Naive thymus-derived CD4-positive, alpha-beta T cell (primary cell): ENCODE results near the gene FRMD4A. TPM values are rescaled to one million over a fixed set of nuclear protein-coding genes. Genes with fewer than 3 reads are reported as not detected.

Experiments
- ATAC-seq: fragments of 150-1000 bp; cut with Tn5 transposase; 2 replicates; pipeline ENCODE4 v1.10.0; 2021; ENCODE audit warnings: mild to moderate bottlenecking, moderate library complexity
- CTCF ChIA-PET: fragments of 350-600 bp; sonication (Branson Sonifier 250); formaldehyde crosslinking; loops from one replicate; lab custom pipeline; 2021; ENCODE audit warnings: antibody characterized with exemption; lab: Charles Lee
- POLR2A ChIA-PET: fragments of 350-600 bp; sonication (Branson Sonifier 250); formaldehyde crosslinking; loops from one replicate; lab custom pipeline; 2021; ENCODE audit warnings: antibody characterized with exemption, inconsistent platforms; lab: Charles Lee
- DNase-seq, 9 donors: peaks; one replicate each; pipeline versions ENCODE4 v3.0.0 to v3.0.0-alpha.2; 2020 to 2022; ENCODE audit warnings: mixed read lengths in 1 of 9
- H3K27ac ChIP-seq: one replicate; pipeline ENCODE4 v1.7.0; 2013; ENCODE audit warnings: mild to moderate bottlenecking, low read depth, low read length, moderate library complexity
- H3K27me3 ChIP-seq, 2 donors: one replicate each; pipeline ENCODE4 v1.7.0; 2013; ENCODE audit warnings: low read length in 2 of 2, mild to moderate bottlenecking in 2 of 2, moderate library complexity in 2 of 2; ENCODE audit not compliant: control insufficient read depth in 2 of 2, insufficient read depth in 2 of 2
- H3K36me3 ChIP-seq, 3 experiments: 1 replicate in 2 of 3; 2 replicates in 1 of 3; pipeline ENCODE4 v1.7.0; 2013; ENCODE audit warnings: low read length in 3 of 3, mild to moderate bottlenecking in 3 of 3, moderate library complexity in 1 of 3; ENCODE audit not compliant: insufficient read depth in 3 of 3, control insufficient read depth in 2 of 3
- H3K4me1 ChIP-seq, 2 donors: one replicate each; pipeline ENCODE4 v1.7.0; 2013; ENCODE audit warnings: low read length in 2 of 2, mild to moderate bottlenecking in 2 of 2, moderate library complexity in 1 of 2; ENCODE audit not compliant: control insufficient read depth in 2 of 2, insufficient read depth in 2 of 2
- H3K4me3 ChIP-seq: 2 replicates; pipeline ENCODE4 v1.7.0; 2013; ENCODE audit warnings: mild to moderate bottlenecking, low read length
- H3K9me3 ChIP-seq, 3 experiments: 1 replicate in 2 of 3; 2 replicates in 1 of 3; pipeline ENCODE4 v1.7.0; 2013; ENCODE audit warnings: low read length in 3 of 3; ENCODE audit not compliant: control insufficient read depth in 2 of 3
- H3K27ac Mint-ChIP-seq, 9 donors: one replicate each; pipeline ENCODE4 v1.8.0; 2020 to 2022; ENCODE audit warnings: mixed read lengths in 9 of 9, mild to moderate bottlenecking in 8 of 9, moderate library complexity in 5 of 9, inconsistent platforms in 2 of 9
- H3K27me3 Mint-ChIP-seq, 5 donors: one replicate each; pipeline ENCODE4 v1.8.0; 2021 to 2022; ENCODE audit warnings: mixed read lengths in 5 of 5, mild to moderate bottlenecking in 1 of 5
- H3K36me3 Mint-ChIP-seq, 5 donors: one replicate each; pipeline ENCODE4 v1.8.0; 2020 to 2022; ENCODE audit warnings: mixed read lengths in 5 of 5, mild to moderate bottlenecking in 3 of 5, inconsistent platforms in 1 of 5
- H3K4me1 Mint-ChIP-seq, 7 donors: one replicate each; pipeline ENCODE4 v1.8.0; 2020 to 2022; ENCODE audit warnings: mixed read lengths in 7 of 7, mild to moderate bottlenecking in 3 of 7, inconsistent platforms in 1 of 7
- H3K4me3 Mint-ChIP-seq, 10 donors: one replicate each; pipeline ENCODE4 v1.8.0; 2020 to 2022; ENCODE audit warnings: mild to moderate bottlenecking in 10 of 10, mixed read lengths in 10 of 10, moderate library complexity in 6 of 10, inconsistent platforms in 2 of 10
- H3K9me3 Mint-ChIP-seq, 11 donors: one replicate each; pipeline ENCODE4 v1.8.0; 2020 to 2022; ENCODE audit warnings: mixed read lengths in 11 of 11, mild to moderate bottlenecking in 4 of 11, inconsistent platforms in 1 of 11, moderate library complexity in 1 of 11
- intact Hi-C, 2 donors: fragments of 100-400 bp; cut with micrococcal nuclease; formaldehyde crosslinking; loops; one replicate each; pipeline ENCODE4 v1.15.1; 2023
- polyA plus RNA-seq, 2 donors: library from polyadenylated mRNA; unstranded; fragments of 300-500 nt; fragmentation: Illumina TruSeq; gene quantifications; one replicate each; pipeline ENCODE4 v1.2.3, GENCODE V29; 2021
- total RNA-seq, 6 experiments: library from RNA in 5 of 6; stranded (reverse) in 5 of 6; gene quantifications; 1 replicate in 5 of 6; 2 replicates in 1 of 6; pipeline ENCODE4 v1.2.3 and lab custom pipeline; 2021 to 2026

FRMD4A gene
- total and polyA plus RNA-seq, 7 experiments from 2014 or later = 0.10 to 3.1 (median 0.62) TPM

DNA sequence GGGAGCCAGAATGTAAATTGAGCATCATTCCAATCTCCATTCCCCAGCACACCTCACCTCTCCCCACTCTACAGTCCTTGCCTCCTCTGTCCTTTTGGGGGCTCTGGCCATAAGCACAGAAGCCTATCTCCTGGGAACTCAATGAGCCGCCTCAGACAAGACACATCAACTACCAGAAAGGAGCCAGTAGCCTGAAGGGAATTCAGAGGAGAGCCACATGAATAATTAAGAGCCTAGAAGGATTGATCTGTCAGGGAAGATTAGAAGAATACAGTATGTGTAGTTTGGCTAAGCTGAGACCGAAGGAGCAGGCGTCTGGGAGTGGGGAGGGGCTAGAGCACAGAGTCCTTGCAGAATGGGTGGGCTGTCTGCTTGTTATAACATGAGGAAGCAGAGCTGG lies 31.2 kb downstream of the FRMD4A start:
- ChIA-PET CTCF (no interaction called here), POLR2A (no interaction called here)
- H3K27me3 Mint-ChIP-seq = peaks cover 0 to 13% (median 10%) of the 10 kb centered on the region in 5 donors
- Histone ChIP-seq H3K4me1 (no peaks in the 10 kb centered on the region), H3K4me3 (no peak overlapping the region), H3K36me3 (no peaks in the 10 kb centered on the region), H3K9me3 (no peaks in the 10 kb centered on the region), H3K27ac (no peak overlapping the region), H3K27me3 (peaks cover 0 to 6% of the 10 kb centered on the region in 2 donors)
- peaks cover 0 to 2% (median 0%) of the 10 kb centered on the region in 11 donors for H3K9me3 Mint-ChIP-seq
- H3K4me1 Mint-ChIP-seq = no peaks in the 10 kb centered on the region
- H3K27ac Mint-ChIP-seq = no peak overlapping the region
- ATAC-seq (no peak), DNase-seq (no peak)
- intact Hi-C loops = no loop called here
- H3K36me3 Mint-ChIP-seq = no peaks in the 10 kb centered on the region
- H3K4me3 Mint-ChIP-seq = no peak overlapping the region

- H3K27me3 ChIP-seq = peaks cover 0 to 6% of the 10 kb centered on the region in 2 donors
- no peaks in the 10 kb centered on the region for H3K36me3 ChIP-seq
- Mint-ChIP-seq H3K9me3 (peaks cover 3 to 23% (median 17%) of the 10 kb centered on the region in 11 donors), H3K36me3 (peaks cover 0 to 7% (median 0%) of the 10 kb centered on the region in 5 donors), H3K27me3 (peaks cover 0 to 10% (median 8%) of the 10 kb centered on the region in 5 donors), H3K27ac (no peak overlapping the region), H3K4me1 (no peaks in the 10 kb centered on the region), H3K4me3 (no peak overlapping the region)
- POLR2A ChIA-PET = no interaction called here
- H3K4me3 ChIP-seq = no peak overlapping the region
- intact Hi-C loops = no loop called here
- ATAC-seq (no peak), DNase-seq (no peak)
- peaks cover 0 to 2% (median 0%) of the 10 kb centered on the region in 3 experiments for H3K9me3 ChIP-seq
- CTCF ChIA-PET = no interaction called here
- H3K4me1 ChIP-seq = no peaks in the 10 kb centered on the region
- H3K27ac ChIP-seq = no peak overlapping the region
These were observed 34.5 kb downstream of the FRMD4A start for GRCh38 chr10:14296065-14296709.

DNA sequence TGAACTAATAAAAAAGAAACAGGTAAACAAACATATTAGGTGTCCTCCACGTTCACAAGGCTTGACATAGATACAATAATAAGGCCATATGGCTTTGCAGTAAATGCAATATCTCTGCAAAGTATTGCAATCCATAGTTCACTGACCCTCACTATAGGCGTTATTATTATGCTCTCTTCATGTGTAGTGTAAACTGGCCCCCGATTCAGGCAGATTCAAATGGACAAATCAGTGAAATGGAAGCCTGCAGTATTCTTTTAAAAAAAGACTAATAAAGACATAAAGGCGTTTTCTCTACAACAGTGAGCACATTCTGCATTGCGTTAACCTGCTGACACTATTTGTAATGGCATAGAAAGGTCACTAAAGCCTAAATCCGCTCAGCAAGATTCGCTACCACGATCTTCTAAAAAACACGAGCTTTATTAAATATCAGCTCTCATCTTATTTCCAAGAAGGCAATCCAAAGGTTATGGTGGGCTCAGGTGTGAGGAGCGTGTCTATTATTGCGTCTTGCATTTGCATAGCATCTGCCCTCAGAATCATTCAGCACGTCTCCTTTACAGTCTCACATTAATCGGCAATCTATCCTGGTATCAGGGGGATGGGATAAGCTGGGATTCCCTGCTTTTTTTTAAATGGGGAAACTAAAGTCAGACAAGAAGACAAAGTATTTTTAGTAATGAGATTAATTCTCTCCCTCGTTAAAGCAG lies 36.2 kb downstream of the FRMD4A start:
- ATAC-seq (no peak), DNase-seq (no peak)
- Histone ChIP-seq H3K27ac (no peak overlapping the region), H3K9me3 (peaks cover 0 to 3% (median 0%) of the 10 kb centered on the region in 3 experiments), H3K36me3 (no peaks in the 10 kb centered on the region), H3K4me3 (no peak overlapping the region), H3K27me3 (no peaks in the 10 kb centered on the region), H3K4me1 (no peaks in the 10 kb centered on the region)
- no peak overlapping the region for H3K4me3 Mint-ChIP-seq
- H3K36me3 Mint-ChIP-seq = peaks cover 0 to 10% (median 0%) of the 10 kb centered on the region in 5 donors
- H3K27ac Mint-ChIP-seq = no peak overlapping the region
- H3K9me3 Mint-ChIP-seq = peaks cover 5 to 37% (median 28%) of the 10 kb centered on the region in 11 donors
- H3K27me3 Mint-ChIP-seq = peaks cover 0 to 23% (median 12%) of the 10 kb centered on the region in 5 donors
- intact Hi-C loops = no loop called here
- CTCF ChIA-PET = no interaction called here
- H3K4me1 Mint-ChIP-seq = no peaks in the 10 kb centered on the region
- POLR2A ChIA-PET = no interaction called here

DNA sequence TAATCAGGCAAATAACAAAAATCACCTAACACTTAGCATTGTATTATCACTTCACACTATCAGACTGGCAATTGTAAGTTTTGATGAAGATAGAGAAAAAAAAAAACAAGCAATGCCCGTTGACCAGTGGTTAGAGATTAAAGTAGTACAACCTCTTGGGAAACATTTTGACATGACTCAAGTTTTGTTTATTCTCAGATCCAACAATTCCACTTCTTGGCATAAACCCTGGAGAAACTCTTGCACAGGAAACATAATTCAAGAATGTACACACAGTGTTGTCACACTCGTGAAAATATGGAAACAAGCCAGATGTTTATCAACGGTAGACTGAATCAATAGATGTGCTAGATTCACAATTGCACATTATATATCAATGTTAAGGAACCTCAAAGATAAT lies 37.2 kb downstream of the FRMD4A start:
- ChIA-PET CTCF (no interaction called here), POLR2A (no interaction called here)
- H3K4me1 ChIP-seq = no peaks in the 10 kb centered on the region
- DNase-seq (no peak), ATAC-seq (no peak)
- no peak overlapping the region for H3K27ac Mint-ChIP-seq
- H3K36me3 Mint-ChIP-seq = peaks cover 0 to 10% (median 0%) of the 10 kb centered on the region in 5 donors
- H3K9me3 Mint-ChIP-seq = peaks cover 5 to 37% (median 28%) of the 10 kb centered on the region in 11 donors
- H3K27ac ChIP-seq = no peak overlapping the region
- H3K4me1 Mint-ChIP-seq = no peaks in the 10 kb centered on the region
- no peaks in the 10 kb centered on the region for H3K27me3 ChIP-seq
- intact Hi-C loops = no loop called here
- H3K4me3 Mint-ChIP-seq = no peak overlapping the region
- H3K4me3 ChIP-seq = no peak overlapping the region
- H3K27me3 Mint-ChIP-seq = peaks cover 0 to 23% (median 15%) of the 10 kb centered on the region in 5 donors
- peaks cover 0 to 3% (median 0%) of the 10 kb centered on the region in 3 experiments for H3K9me3 ChIP-seq
- H3K36me3 ChIP-seq = no peaks in the 10 kb centered on the region

DNA sequence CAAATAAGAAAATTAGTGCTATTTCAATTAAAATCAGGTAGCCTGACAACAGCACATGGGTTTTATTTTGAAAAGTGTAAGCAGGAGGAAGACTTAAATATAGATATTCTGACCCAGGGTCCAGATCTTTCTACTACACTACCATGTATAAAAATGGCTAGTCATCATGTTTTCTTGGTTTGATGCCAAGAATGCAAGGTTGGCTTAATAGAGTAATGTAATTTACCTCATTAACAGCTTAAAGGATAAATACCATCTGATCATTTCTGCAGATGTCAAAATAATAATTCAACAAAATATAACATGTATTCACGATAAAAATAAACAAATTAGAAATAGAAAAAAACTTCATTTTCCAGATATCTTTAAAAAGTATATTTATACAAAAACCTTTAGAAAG lies 39.4 kb downstream of the FRMD4A start:
- H3K4me3 Mint-ChIP-seq = no peak overlapping the region
- no peak overlapping the region for H3K4me3 ChIP-seq
- POLR2A ChIA-PET = no interaction called here

DNA sequence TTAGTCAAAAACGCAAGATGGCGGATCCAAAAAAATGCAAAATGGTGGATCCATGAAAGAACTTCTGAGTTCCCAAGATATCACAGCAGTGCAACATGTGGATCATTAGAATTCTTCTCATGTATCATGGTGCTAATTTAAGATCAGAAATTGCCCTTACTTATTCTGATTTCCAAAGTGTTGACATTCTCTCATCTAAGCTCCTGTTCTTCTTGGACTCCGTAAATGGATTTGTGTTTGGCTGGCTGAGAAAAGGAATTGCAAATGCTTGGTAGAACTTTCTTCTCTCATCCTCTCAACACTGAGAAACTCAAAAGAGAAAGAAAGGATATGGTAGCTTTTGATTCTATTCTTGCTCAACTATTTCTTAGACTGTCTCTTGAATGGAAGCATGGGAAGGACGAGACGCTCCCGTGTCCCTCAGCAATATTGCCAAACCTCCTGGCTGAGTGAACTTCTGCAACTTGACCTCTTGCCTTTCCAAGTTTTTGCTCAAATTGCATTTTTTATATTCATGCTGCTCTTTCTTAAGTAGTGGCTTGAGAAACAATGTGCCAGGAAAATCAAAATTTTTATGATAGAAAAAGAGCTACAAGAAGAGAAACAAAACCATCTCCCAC lies 44.7 kb downstream of the FRMD4A start:
- Histone ChIP-seq H3K4me1 (no peaks in the 10 kb centered on the region), H3K4me3 (no peak overlapping the region), H3K36me3 (no peaks in the 10 kb centered on the region), H3K27me3 (no peaks in the 10 kb centered on the region), H3K27ac (no peak overlapping the region), H3K9me3 (no peaks in the 10 kb centered on the region)
- no peak overlapping the region for H3K4me3 Mint-ChIP-seq
- peaks cover 0 to 4% (median 0%) of the 10 kb centered on the region in 7 donors for H3K4me1 Mint-ChIP-seq
- intact Hi-C loops = no loop called here
- CTCF ChIA-PET = no interaction called here
- H3K36me3 Mint-ChIP-seq = peaks cover 0 to 1% (median 0%) of the 10 kb centered on the region in 5 donors
- POLR2A ChIA-PET = interaction anchor here (0.6 kb wide), 1 partner anchor 673 kb away, joined by 6 read pairs; the partner anchor contains the start of gene MEIG1
- no peak for ATAC-seq
- H3K9me3 Mint-ChIP-seq = peaks cover 0 to 13% (median 12%) of the 10 kb centered on the region in 11 donors
- no peak overlapping the region for H3K27ac Mint-ChIP-seq
- no peak for DNase-seq
- H3K27me3 Mint-ChIP-seq = peaks cover 4 to 39% (median 28%) of the 10 kb centered on the region in 5 donors

More for the DNA sequence above, 39.4 kb downstream of the FRMD4A start:
- peaks cover 0 to 10% (median 0%) of the 10 kb centered on the region in 5 donors for H3K36me3 Mint-ChIP-seq
- H3K9me3 Mint-ChIP-seq = peaks cover 5 to 37% (median 26%) of the 10 kb centered on the region in 11 donors
- H3K9me3 ChIP-seq = peaks cover 0 to 3% (median 0%) of the 10 kb centered on the region in 3 experiments
- no peak overlapping the region for H3K27ac ChIP-seq
- no peaks in the 10 kb centered on the region for H3K4me1 ChIP-seq
- intact Hi-C loops = no loop called here
- H3K27ac Mint-ChIP-seq = no peak overlapping the region
- H3K4me1 Mint-ChIP-seq = peaks cover 0 to 4% (median 0%) of the 10 kb centered on the region in 7 donors
- no peaks in the 10 kb centered on the region for H3K36me3 ChIP-seq
- no peak for ATAC-seq
- H3K27me3 ChIP-seq = no peaks in the 10 kb centered on the region
- DNase-seq = no peak
- CTCF ChIA-PET = no interaction called here
- peaks cover 0 to 37% (median 22%) of the 10 kb centered on the region in 5 donors for H3K27me3 Mint-ChIP-seq
